H1 (cell line): ENCODE data around the gene TNN. TPM values are rescaled to one million over a fixed set of nuclear protein-coding genes. Genes with fewer than 3 reads are reported as not detected.

ENCODE experiments used
- CTCF ChIA-PET: fragments of 300-600 bp; sonication (Branson Sonifier 250); formaldehyde crosslinking; loops from one replicate; lab custom pipeline; 2021; ENCODE audit not compliant: partially characterized antibody; lab: Charles Lee
- POLR2A ChIA-PET: fragments of 300-600 bp; sonication (Branson Sonifier 250); formaldehyde crosslinking; loops from one replicate; lab custom pipeline; 2021; ENCODE audit warnings: inconsistent platforms; ENCODE audit not compliant: partially characterized antibody; lab: Charles Lee
- DNase-seq, 2 experiments: peaks; one replicate each; pipeline versions ENCODE4 v3.0.0 to v3.0.0-alpha.2; 2010 to 2022; ENCODE audit warnings: low spot score in 2 of 2, low read depth in 1 of 2, mixed read lengths in 1 of 2
- FAIRE-seq: peaks from 2 replicates; lab custom pipeline; 2011; peaks lifted over from hg19 to GRCh38; lab: Jason Lieb, UNC
- H2AFZ ChIP-seq: 2 replicates; pipeline ENCODE4 v1.8.1; 2012; ENCODE audit warnings: low read length, inconsistent platforms
- H2AK5ac ChIP-seq: 2 replicates; pipeline ENCODE4 v1.6.1; 2013; ENCODE audit warnings: low read depth, low read length
- H2BK120ac ChIP-seq: replicated peaks from 2 replicates; pipeline ENCODE3; 2013; ENCODE audit warnings: low read depth, low read length, inconsistent platforms
- H2BK12ac ChIP-seq: 2 replicates; pipeline ENCODE4 v1.6.1; 2013; ENCODE audit warnings: low read depth, low read length
- H2BK15ac ChIP-seq: 2 replicates; pipeline ENCODE4 v1.6.1; 2013; ENCODE audit warnings: low read length
- H2BK20ac ChIP-seq: 2 replicates; pipeline ENCODE4 v1.6.1; 2013; ENCODE audit warnings: low read length
- H2BK5ac ChIP-seq: 2 replicates; pipeline ENCODE4 v1.6.1; 2013; ENCODE audit warnings: low read depth, low read length
- H3K14ac ChIP-seq: 2 replicates; pipeline ENCODE4 v1.6.1; 2013; ENCODE audit warnings: inconsistent platforms; ENCODE audit not compliant: insufficient read length
- H3K18ac ChIP-seq: 2 replicates; pipeline ENCODE4 v1.6.1; 2013; ENCODE audit warnings: low read length; ENCODE audit errors: extremely low read depth
- H3K23ac ChIP-seq: 2 replicates; pipeline ENCODE4 v1.6.1; 2013; ENCODE audit warnings: inconsistent platforms; ENCODE audit not compliant: insufficient read length
- H3K23me2 ChIP-seq: 2 replicates; pipeline ENCODE4 v1.6.1; 2013; ENCODE audit warnings: low read depth, low read length
- H3K27ac ChIP-seq: 2 replicates; pipeline ENCODE4 v1.6.1; 2011; ENCODE audit warnings: low read depth, low read length, inconsistent platforms
- H3K27me3 ChIP-seq, 4 experiments: replicated peaks in 1 of 4; 1 replicate in 1 of 4; 2 replicates in 3 of 4; pipeline versions ENCODE4 v1.6.1 to v1.8.1; 2011 to 2013; ENCODE audit warnings: low read length in 3 of 4, mild to moderate bottlenecking in 3 of 4, inconsistent platforms in 2 of 4, mixed read lengths in 2 of 4, moderate library complexity in 1 of 4; ENCODE audit not compliant: control insufficient read depth in 3 of 4, insufficient read depth in 3 of 4; ENCODE audit errors: extremely low read depth in 1 of 4
- H3K36me3 ChIP-seq, 4 experiments: 2 replicates each; pipeline versions ENCODE4 v1.6.1 to v1.8.1; 2011 to 2013; ENCODE audit warnings: mild to moderate bottlenecking in 4 of 4, low read length in 3 of 4, moderate library complexity in 2 of 4, control low read depth in 1 of 4, inconsistent platforms in 1 of 4; ENCODE audit not compliant: insufficient read depth in 4 of 4, control insufficient read depth in 2 of 4
- H3K4ac ChIP-seq: replicated peaks from 2 replicates; pipeline ENCODE3; 2013; ENCODE audit warnings: low read length, low read depth, mixed read lengths, inconsistent platforms; ENCODE audit not compliant: insufficient read length
- H3K4me1 ChIP-seq, 4 experiments: replicated peaks in 1 of 4; 1 replicate in 1 of 4; 2 replicates in 3 of 4; pipeline versions ENCODE4 v1.6.1 to v1.8.1; 2011 to 2013; ENCODE audit warnings: low read length in 3 of 4, inconsistent platforms in 2 of 4, mixed read lengths in 1 of 4; ENCODE audit not compliant: insufficient read depth in 4 of 4, control insufficient read depth in 3 of 4
- H3K4me2 ChIP-seq, 2 experiments: 2 replicates each; pipeline versions ENCODE4 v1.6.1 to v1.8.1; 2011 to 2013; ENCODE audit warnings: low read depth in 2 of 2, low read length in 2 of 2, control low read depth in 1 of 2, inconsistent platforms in 1 of 2, mild to moderate bottlenecking in 1 of 2; ENCODE audit not compliant: insufficient read depth in 1 of 2
- H3K4me3 ChIP-seq, 4 experiments: fragments of 200-600, 300-600 bp in 1 of 4; sonication (generic), shearing (Covaris generic), sonication (Bioruptor Twin) in 1 of 4; 2 replicates each; pipeline versions ENCODE4 v1.5.1 to v1.8.1; 2011 to 2016; ENCODE audit warnings: low read length in 4 of 4, low read depth in 3 of 4, control low read depth in 2 of 4, inconsistent platforms in 2 of 4, mild to moderate bottlenecking in 2 of 4, mixed read lengths in 1 of 4, moderate library complexity in 1 of 4; ENCODE audit not compliant: insufficient read depth in 2 of 4; ENCODE audit errors: extremely low read depth in 1 of 4
- H3K56ac ChIP-seq: replicated peaks from 2 replicates; pipeline ENCODE3; 2013; ENCODE audit warnings: low read depth, mild to moderate bottlenecking, mixed read lengths, low read length, inconsistent platforms; ENCODE audit not compliant: insufficient read length
- H3K79me1 ChIP-seq: 2 replicates; pipeline ENCODE4 v1.6.1; 2013; ENCODE audit warnings: low read depth, low read length, control low read depth
- H3K79me2 ChIP-seq, 2 experiments: 2 replicates each; pipeline versions ENCODE4 v1.6.1 to v1.8.1; 2012 to 2013; ENCODE audit warnings: low read length in 2 of 2, mild to moderate bottlenecking in 2 of 2, inconsistent platforms in 1 of 2; ENCODE audit not compliant: insufficient read depth in 2 of 2, control insufficient read depth in 1 of 2
- H3K9ac ChIP-seq, 4 experiments: replicated peaks in 1 of 4; 1 replicate in 1 of 4; 2 replicates in 3 of 4; pipeline versions ENCODE4 v1.6.1 to v1.8.1; 2011 to 2013; ENCODE audit warnings: low read depth in 3 of 4, low read length in 3 of 4, control low read depth in 2 of 4, mild to moderate bottlenecking in 2 of 4, moderate library complexity in 2 of 4, inconsistent platforms in 1 of 4; ENCODE audit errors: extremely low read depth in 1 of 4
- H3K9me3 ChIP-seq, 2 experiments: 2 replicates each; pipeline versions ENCODE4 v1.6.1 to v1.8.1; 2012 to 2013; ENCODE audit warnings: mild to moderate bottlenecking in 2 of 2, moderate library complexity in 2 of 2, control low read depth in 1 of 2, inconsistent platforms in 1 of 2, low read depth in 1 of 2, low read length in 1 of 2, mixed read lengths in 1 of 2; ENCODE audit not compliant: insufficient read depth in 2 of 2
- H4K20me1 ChIP-seq, 2 experiments: replicated peaks in 1 of 2; 2 replicates each; pipeline versions ENCODE3 to v1.8.1; 2011 to 2013; ENCODE audit warnings: inconsistent platforms in 2 of 2, low read length in 2 of 2, mild to moderate bottlenecking in 1 of 2; ENCODE audit not compliant: insufficient read depth in 2 of 2, control insufficient read depth in 1 of 2
- H4K5ac ChIP-seq: 2 replicates; pipeline ENCODE4 v1.6.1; 2013; ENCODE audit warnings: low read length, low read depth, mixed read lengths, inconsistent platforms; ENCODE audit not compliant: insufficient read length
- H4K8ac ChIP-seq: 2 replicates; pipeline ENCODE4 v1.8.0; 2013; ENCODE audit warnings: mild to moderate bottlenecking, moderate library complexity, low read length, inconsistent platforms; ENCODE audit not compliant: insufficient read depth; ENCODE audit errors: extremely low read depth
- H4K91ac ChIP-seq: replicated peaks from 2 replicates; pipeline ENCODE3; 2013; ENCODE audit warnings: low read length, mixed read lengths, inconsistent platforms; ENCODE audit not compliant: insufficient read length
- BCL11A ChIP-seq, 2 experiments: IDR thresholded peaks; one replicate each; pipeline ENCODE4 v1.6.1; 2011; ENCODE audit warnings: low read depth in 2 of 2, low read length in 2 of 2, mild to moderate bottlenecking in 2 of 2
- BRCA1 ChIP-seq: IDR thresholded peaks from 2 replicates; pipeline ENCODE4 v1.6.1; 2012; ENCODE audit warnings: low read depth, low read length, improper control_type of control experiment
- EGR1 ChIP-seq: IDR thresholded peaks from 2 replicates; pipeline ENCODE4 v1.6.1; 2011; ENCODE audit warnings: low read depth, low read length, borderline replicate concordance
- EP300 ChIP-seq, 2 experiments: IDR thresholded peaks; 1 replicate in 1 of 2; 2 replicates in 1 of 2; pipeline ENCODE4 v1.6.1; 2011 to 2012; ENCODE audit warnings: low read depth in 2 of 2, low read length in 2 of 2, mild to moderate bottlenecking in 2 of 2, borderline replicate concordance in 1 of 2, inconsistent platforms in 1 of 2, moderate library complexity in 1 of 2
- GTF2F1 ChIP-seq: IDR thresholded peaks from 2 replicates; pipeline ENCODE4 v1.6.1; 2012; ENCODE audit warnings: low read depth, low read length, improper control_type of control experiment, borderline replicate concordance
- KDM4A ChIP-seq: IDR thresholded peaks from one replicate; pipeline ENCODE4 v1.7.1; 2012; ENCODE audit warnings: low read depth, mild to moderate bottlenecking, moderate library complexity, low read length, inconsistent platforms; ENCODE audit not compliant: severe bottlenecking
- MAFK ChIP-seq: IDR thresholded peaks from 2 replicates; pipeline ENCODE4 v1.6.1; 2012; ENCODE audit warnings: low read depth, mild to moderate bottlenecking, improper control_type of control experiment, low read length
- NANOG ChIP-seq: IDR thresholded peaks from 2 replicates; pipeline ENCODE4 v1.6.1; 2011; ENCODE audit warnings: low read length, low read depth, mild to moderate bottlenecking, inconsistent platforms; ENCODE audit not compliant: insufficient read depth, poor library complexity, severe bottlenecking
- POU5F1 ChIP-seq: IDR thresholded peaks from 2 replicates; pipeline ENCODE4 v1.6.1; 2011; ENCODE audit warnings: low read depth, mild to moderate bottlenecking, low read length, moderate library complexity
- RBBP5 ChIP-seq: IDR thresholded peaks from 2 replicates; pipeline ENCODE4 v1.7.1; 2012; ENCODE audit warnings: low read depth, mild to moderate bottlenecking, inconsistent platforms, low read length, moderate library complexity, borderline replicate concordance
- SIRT6 ChIP-seq: IDR thresholded peaks from one replicate; pipeline ENCODE4 v1.7.1; 2012; ENCODE audit warnings: low read length, inconsistent platforms
- WGBS, 2 experiments: shearing (Covaris generic) in 1 of 2; methylation state at CpG; one replicate each; pipeline versions ENCODE4 v1.1.6 to v1.1.7; 2013 to 2015; ENCODE audit warnings: low lambda C conversion rate in 2 of 2, mixed read lengths in 2 of 2, inconsistent platforms in 1 of 2, low coverage in 1 of 2, missing lambda C conversion rate in 1 of 2; ENCODE audit not compliant: insufficient replicate concordance in 2 of 2, insufficient coverage in 1 of 2, insufficient read length in 1 of 2; ENCODE audit errors: extremely low coverage in 1 of 2, missing lambda C conversion rate in 1 of 2; 5-methylcytosine and 5-hydroxymethylcytosine counted together
- polyA plus RNA-seq, 7 experiments: library from polyadenylated mRNA; depleted of rRNA in 3 of 7; stranded (reverse) in 5 of 7; unstranded in 2 of 7; fragments of >200 nt in 5 of 7; fragments of 200-250 nt in 2 of 7; gene quantifications; 1 replicate in 5 of 7; 2 replicates in 1 of 7; 4 replicates in 1 of 7; pipeline versions ENCODE4 v1.2.1 to v1.2.3, GENCODE V29; 2011 to 2013; ENCODE audit warnings: missing spikeins in 2 of 7, mixed read lengths in 2 of 7
- total RNA-seq: library from RNA; stranded (reverse); fragmentation: NEBNext Ultra II Directional; extraction: Animal tissue kit (Norgen Biotek cat#: 25700); gene quantifications from 2 replicates; pipeline ENCODE4 v1.2.1, GENCODE V29; 2021
- TF ChIP-seq, protein P1 (sequence below): IDR thresholded peaks from 2 replicates; pipeline ENCODE4 v1.6.1; 2012; ENCODE audit warnings: low read length, inconsistent platforms

The TNN gene
- total and polyA plus RNA-seq, 2 of the 8 experiments (the other 6 are each of a cell fraction or from before 2014, with no cell fraction given), result 0.21 to 0.30 TPM

DNA sequence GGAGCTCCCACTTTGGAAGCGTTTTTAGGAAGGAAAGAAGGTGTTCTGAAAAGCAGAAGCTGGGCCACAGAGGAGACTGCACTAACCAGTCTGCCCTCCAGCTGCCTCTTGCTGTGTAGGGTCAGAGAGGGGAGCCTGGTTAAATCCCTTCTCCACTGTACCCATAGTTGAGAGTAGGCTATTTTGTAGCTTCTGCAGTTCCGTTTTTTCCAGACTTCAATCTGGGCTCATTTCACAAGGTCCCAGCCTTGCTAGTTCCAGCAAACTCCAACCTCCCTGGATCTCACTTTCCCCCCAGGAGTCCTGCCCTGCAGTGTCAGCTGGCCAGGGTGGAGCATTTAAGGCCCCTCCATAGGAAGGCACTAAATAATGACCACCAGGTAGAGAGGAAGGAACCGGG is 11.0 kb downstream of the TNN start:
- WGBS, 2 experiments, result 90% methylated on average over 3 of the region's 3 CpGs; no CpG with 5 or more reads in 1 of the 2 experiments
- H3K27ac ChIP-seq, result no peak overlapping the region

More for the DNA sequence above, 11.0 kb downstream of the TNN start:
- Histone ChIP-seq H4K8ac (no peak overlapping the region), H3K23ac (no peak overlapping the region), H3K27me3 (no peaks in the 10 kb centered on the region), H2BK20ac (no peak overlapping the region), H2AK5ac (no peak overlapping the region), H3K9ac (no peak overlapping the region), H2BK12ac (no peak overlapping the region), H2AFZ (no peak overlapping the region), H3K36me3 (no peaks in the 10 kb centered on the region), H3K18ac (no peak overlapping the region), H3K79me2 (no peaks in the 10 kb centered on the region), H2BK15ac (no peak overlapping the region), H2BK5ac (no peak overlapping the region), H3K4me2 (no peak overlapping the region), H3K79me1 (no peaks in the 10 kb centered on the region), H3K14ac (no peak overlapping the region), H3K56ac (no peak overlapping the region), H3K23me2 (no peaks in the 10 kb centered on the region), H3K4me3 (no peak overlapping the region), H4K91ac (no peak overlapping the region), H3K4me1 (peaks cover 0 to 5% (median 3%) of the 10 kb centered on the region in 4 experiments; a peak in 5 of 7 replicates), H3K9me3 (no peaks in the 10 kb centered on the region), H3K4ac (no peak overlapping the region), H4K20me1 (no peaks in the 10 kb centered on the region), H2BK120ac (no peak overlapping the region), H4K5ac (no peak overlapping the region)
- FAIRE-seq (no peak), DNase-seq (no peak)
- TF ChIP-seq BCL11A (IDR thresholded peaks at IDR 0.05; ENCODE audit: low read depth in 2 of 2, low read length in 2 of 2), result no peak
- TF ChIP-seq, protein P1, sequence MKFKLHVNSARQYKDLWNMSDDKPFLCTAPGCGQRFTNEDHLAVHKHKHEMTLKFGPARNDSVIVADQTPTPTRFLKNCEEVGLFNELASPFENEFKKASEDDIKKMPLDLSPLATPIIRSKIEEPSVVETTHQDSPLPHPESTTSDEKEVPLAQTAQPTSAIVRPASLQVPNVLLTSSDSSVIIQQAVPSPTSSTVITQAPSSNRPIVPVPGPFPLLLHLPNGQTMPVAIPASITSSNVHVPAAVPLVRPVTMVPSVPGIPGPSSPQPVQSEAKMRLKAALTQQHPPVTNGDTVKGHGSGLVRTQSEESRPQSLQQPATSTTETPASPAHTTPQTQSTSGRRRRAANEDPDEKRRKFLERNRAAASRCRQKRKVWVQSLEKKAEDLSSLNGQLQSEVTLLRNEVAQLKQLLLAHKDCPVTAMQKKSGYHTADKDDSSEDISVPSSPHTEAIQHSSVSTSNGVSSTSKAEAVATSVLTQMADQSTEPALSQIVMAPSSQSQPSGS, result no peak
- TF ChIP-seq KDM4A, result no peak
- no peak for TF ChIP-seq GTF2F1
- no peak for TF ChIP-seq MAFK
- no peak for TF ChIP-seq BRCA1
- TF ChIP-seq POU5F1, result no peak
- no peak for TF ChIP-seq EP300 (IDR thresholded peaks at IDR 0.05; ENCODE audit: borderline replicate concordance in 1 of 2, low read depth in 2 of 2, low read length in 2 of 2)
- TF ChIP-seq EGR1, result no peak
- no peak for TF ChIP-seq NANOG
- TF ChIP-seq SIRT6, result no peak
- TF ChIP-seq RBBP5, result no peak
- CTCF ChIA-PET, result interaction anchor here (1.0 to 6.5 kb wide), 8 partner anchors 10 to 239 kb away, joined by 3 to 51 read pairs (median 4); partner anchors contain the start of gene TNN
- POLR2A ChIA-PET, result no interaction called here
